HUES48 (cell line): ENCODE data around the gene SYNPR.

ENCODE experiments used
- H3K27ac ChIP-seq: one replicate; pipeline ENCODE4 v1.7.0; 2013; ENCODE audit warnings: low read depth, low read length, inconsistent platforms
- H3K27me3 ChIP-seq: 2 replicates; pipeline ENCODE4 v1.6.1; 2013; ENCODE audit warnings: mild to moderate bottlenecking, low read length; ENCODE audit not compliant: control insufficient read depth, insufficient read depth
- H3K36me3 ChIP-seq: 2 replicates; pipeline ENCODE4 v1.6.1; 2013; ENCODE audit warnings: low read length; ENCODE audit not compliant: control insufficient read depth, insufficient read depth
- H3K4me1 ChIP-seq: 2 replicates; pipeline ENCODE4 v1.6.1; 2013; ENCODE audit warnings: mild to moderate bottlenecking, low read length; ENCODE audit not compliant: control insufficient read depth, insufficient read depth
- H3K4me3 ChIP-seq: 2 replicates; pipeline ENCODE4 v1.5.1; 2013; ENCODE audit warnings: mild to moderate bottlenecking, low read depth, low read length
- H3K9ac ChIP-seq: 2 replicates; pipeline ENCODE4 v1.6.1; 2013; ENCODE audit warnings: mild to moderate bottlenecking, low read depth, low read length, moderate library complexity
- H3K9me3 ChIP-seq: 2 replicates; pipeline ENCODE4 v1.6.1; 2013; ENCODE audit warnings: low read length; ENCODE audit not compliant: control insufficient read depth, insufficient read depth

The SYNPR gene

DNA sequence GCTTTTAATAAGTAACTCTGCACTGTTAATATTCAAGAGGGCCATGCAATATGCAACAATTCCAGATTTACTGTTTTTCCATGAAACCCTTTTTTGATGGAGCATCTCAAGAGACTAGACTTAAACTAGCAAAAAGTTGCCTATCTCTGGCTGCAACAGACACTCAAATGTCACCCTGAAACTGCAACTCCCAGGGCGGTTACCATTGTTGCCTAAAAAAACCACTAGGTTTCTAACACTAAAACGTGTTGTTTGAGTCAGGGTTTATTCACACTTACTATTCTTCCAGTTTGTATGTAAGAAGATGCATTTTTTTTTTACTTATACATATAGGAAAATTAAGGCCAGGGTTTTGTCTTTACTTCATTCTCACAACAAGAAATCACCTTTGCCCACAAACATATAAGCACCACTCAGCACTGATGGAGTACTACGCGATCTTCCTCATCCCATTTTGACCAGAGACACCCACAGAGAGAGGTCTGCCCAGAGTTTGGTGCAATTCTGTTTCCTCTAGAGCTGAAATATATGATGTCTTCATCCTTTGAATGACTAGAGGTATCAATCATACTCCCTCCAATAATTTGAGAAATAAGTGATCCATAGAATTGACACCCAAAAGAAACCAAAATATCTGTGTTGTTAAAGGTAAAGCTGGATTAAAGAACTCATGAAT, 250.4 kb downstream of the SYNPR start:
- H3K4me3 ChIP-seq: no peak overlapping the region
- no peak overlapping the region for H3K9ac ChIP-seq

DNA sequence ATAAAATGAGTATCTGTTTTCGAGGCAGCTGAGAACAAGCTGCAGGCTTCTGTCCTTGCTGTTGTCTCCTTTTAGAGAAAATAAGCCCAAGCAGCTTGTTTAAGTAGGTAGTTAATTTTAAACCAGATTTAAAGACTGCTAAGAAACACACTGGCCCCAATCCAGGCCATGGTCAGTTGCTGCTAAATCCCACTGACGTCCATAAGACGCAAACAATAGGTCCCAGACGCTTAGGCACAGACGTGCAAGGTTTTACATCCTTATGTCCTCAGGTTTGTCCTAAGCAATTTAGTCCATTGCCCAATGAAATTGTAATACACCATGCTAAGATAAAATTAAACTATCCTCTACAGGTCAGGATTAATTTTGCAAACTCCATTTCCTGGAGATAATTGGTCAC, 254.4 kb downstream of the SYNPR start:
- H3K27me3 ChIP-seq: no peaks in the 10 kb centered on the region
- H3K4me3 ChIP-seq: no peak overlapping the region
- no peaks in the 10 kb centered on the region for H3K36me3 ChIP-seq
- H3K4me1 ChIP-seq: peaks cover 8% of the 10 kb centered on the region
- no peak overlapping the region for H3K9ac ChIP-seq
- H3K9me3 ChIP-seq: no peaks in the 10 kb centered on the region
- H3K27ac ChIP-seq: no peak overlapping the region

More for the DNA sequence above, 250.4 kb downstream of the SYNPR start:
- no peaks in the 10 kb centered on the region for H3K9me3 ChIP-seq
- H3K4me1 ChIP-seq: peaks cover 16% of the 10 kb centered on the region
- no peaks in the 10 kb centered on the region for H3K27me3 ChIP-seq
- no peak overlapping the region for H3K27ac ChIP-seq
- no peaks in the 10 kb centered on the region for H3K36me3 ChIP-seq

DNA sequence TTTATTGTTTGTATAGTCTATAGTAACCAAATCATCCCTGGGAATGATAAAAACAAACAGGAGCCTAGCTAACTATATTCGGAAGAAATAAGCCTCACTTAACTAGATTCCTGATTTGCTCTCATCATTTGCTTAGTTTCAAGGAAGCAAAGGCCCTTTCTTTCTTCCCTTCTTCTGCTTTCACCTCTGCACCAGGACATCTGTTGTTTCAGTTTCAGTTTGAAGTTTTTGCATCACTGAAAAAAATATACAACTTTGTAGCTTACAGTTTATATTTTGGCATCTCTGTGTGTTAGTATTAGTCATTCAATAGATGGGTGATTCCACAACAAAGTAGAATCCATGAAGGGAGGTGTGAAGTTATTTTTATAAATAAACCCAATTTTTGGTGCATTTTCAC, 260.8 kb downstream of the SYNPR start:
- no peak overlapping the region for H3K4me3 ChIP-seq

DNA sequence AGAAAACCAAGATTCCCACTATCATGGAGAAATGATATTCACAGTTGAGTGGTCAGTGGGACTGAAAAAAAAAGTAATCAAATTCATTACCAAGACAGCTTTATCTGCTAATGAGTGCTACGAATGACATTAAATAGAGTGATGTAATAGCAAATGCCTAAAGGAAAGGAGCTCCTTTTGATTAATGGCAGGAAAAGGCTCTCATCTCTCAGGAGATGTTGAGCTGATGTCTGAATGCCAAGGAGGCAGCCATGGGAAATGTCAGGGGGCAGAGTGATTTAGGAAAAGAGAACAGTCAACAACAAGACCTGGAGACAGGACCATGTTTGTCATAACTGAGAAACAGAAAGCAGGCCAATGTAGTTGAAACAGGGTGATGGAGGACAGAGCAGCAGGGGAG, 277.7 kb downstream of the SYNPR start:
- Histone ChIP-seq H3K9ac (no peak overlapping the region), H3K4me3 (no peak overlapping the region), H3K9me3 (no peaks in the 10 kb centered on the region), H3K27ac (no peak overlapping the region), H3K27me3 (no peaks in the 10 kb centered on the region), H3K4me1 (peaks cover 11% of the 10 kb centered on the region), H3K36me3 (no peaks in the 10 kb centered on the region)

More for the DNA sequence above, 260.8 kb downstream of the SYNPR start:
- no peak overlapping the region for H3K27ac ChIP-seq
- no peaks in the 10 kb centered on the region for H3K36me3 ChIP-seq
- no peaks in the 10 kb centered on the region for H3K27me3 ChIP-seq
- no peaks in the 10 kb centered on the region for H3K4me1 ChIP-seq
- no peaks in the 10 kb centered on the region for H3K9me3 ChIP-seq
- no peak overlapping the region for H3K9ac ChIP-seq

DNA sequence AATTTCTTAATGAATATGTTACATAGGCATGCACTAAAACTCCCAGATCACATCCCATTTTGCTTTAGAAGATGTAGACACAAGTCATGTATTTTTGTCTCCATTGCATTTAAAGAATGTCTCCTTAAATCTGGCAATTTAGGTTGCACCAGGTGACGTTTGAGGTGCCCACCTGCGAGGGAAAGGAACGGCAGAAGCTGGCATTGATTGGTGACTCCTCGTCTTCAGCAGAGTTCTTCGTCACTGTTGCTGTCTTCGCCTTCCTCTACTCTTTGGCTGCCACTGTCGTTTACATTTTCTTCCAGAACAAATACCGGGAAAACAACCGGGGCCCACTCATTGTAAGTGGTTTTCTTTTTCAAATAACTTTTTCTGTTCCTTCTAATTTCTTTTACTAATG, 278.3 kb downstream of the SYNPR start:
- H3K27me3 ChIP-seq: no peaks in the 10 kb centered on the region
- no peak overlapping the region for H3K27ac ChIP-seq
- no peak overlapping the region for H3K9ac ChIP-seq
- no peaks in the 10 kb centered on the region for H3K36me3 ChIP-seq
- H3K4me1 ChIP-seq: peaks cover 11% of the 10 kb centered on the region
- no peak overlapping the region for H3K4me3 ChIP-seq
- H3K9me3 ChIP-seq: no peaks in the 10 kb centered on the region

DNA sequence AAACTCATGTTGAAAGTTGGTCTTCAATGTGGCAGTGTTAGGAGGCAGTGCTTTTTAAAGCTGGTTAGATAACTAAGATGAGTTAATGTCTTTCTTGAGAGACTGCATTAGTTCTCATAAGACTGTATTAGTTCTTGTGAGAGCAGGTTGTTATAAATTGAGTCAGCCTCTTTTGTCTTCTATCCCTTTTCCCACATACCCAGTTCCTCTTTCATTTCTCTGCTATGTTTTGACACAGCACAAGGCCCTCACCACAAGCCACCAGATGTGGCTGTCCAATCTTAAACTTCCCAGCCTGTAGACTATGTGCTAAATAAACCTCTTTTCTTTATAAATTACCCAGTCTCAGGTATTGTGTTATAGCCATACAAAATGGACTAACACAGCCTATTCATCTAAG, 279.8 kb downstream of the SYNPR start:
- H3K27me3 ChIP-seq: no peaks in the 10 kb centered on the region
- no peak overlapping the region for H3K9ac ChIP-seq
- no peaks in the 10 kb centered on the region for H3K36me3 ChIP-seq
- H3K4me1 ChIP-seq: peaks cover 11% of the 10 kb centered on the region
- H3K27ac ChIP-seq: no peak overlapping the region
- H3K4me3 ChIP-seq: no peak overlapping the region
- H3K9me3 ChIP-seq: no peaks in the 10 kb centered on the region

DNA sequence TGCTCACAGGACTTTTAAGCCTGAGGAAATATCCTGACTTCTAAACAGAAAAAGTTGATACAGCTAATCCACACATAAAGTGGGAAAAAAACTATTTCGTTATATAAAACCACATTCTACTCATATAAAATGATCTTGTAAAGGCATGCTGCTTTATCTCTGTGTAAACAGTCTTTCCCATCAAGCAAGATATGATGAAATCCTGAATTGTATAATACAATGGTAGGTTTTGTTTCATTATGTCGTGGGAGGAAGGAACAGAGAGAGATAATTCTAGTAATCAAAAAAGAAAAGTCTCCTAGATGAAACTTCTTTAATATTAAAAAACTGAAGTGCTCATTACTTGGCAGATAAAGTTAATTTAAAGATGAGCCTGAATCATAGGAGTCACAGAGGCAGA, 281.8 kb downstream of the SYNPR start:
- Histone ChIP-seq H3K36me3 (no peaks in the 10 kb centered on the region), H3K4me3 (no peak overlapping the region), H3K27me3 (no peaks in the 10 kb centered on the region), H3K9me3 (no peaks in the 10 kb centered on the region), H3K27ac (no peak overlapping the region), H3K9ac (no peak overlapping the region), H3K4me1 (peaks cover 11% of the 10 kb centered on the region)

DNA sequence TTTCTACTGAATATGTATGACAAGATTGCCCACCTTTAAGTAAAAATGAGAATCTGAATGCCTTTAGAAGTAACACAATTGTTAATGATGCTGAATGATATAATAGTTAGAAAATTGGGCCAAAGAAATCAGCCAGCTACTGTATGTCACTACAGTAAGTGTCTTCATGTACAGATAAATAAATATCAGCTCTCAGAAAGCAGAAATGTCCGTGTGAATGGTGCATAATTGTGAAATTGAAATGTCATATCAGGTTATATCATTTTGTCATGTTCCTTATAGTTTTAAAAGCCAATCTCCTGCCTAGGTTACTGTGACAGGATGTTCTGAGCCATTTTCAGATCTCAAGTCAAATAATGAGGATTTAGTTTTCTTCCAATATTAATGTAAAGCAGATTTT, 283.8 kb downstream of the SYNPR start:
- Histone ChIP-seq H3K27me3 (no peaks in the 10 kb centered on the region), H3K4me3 (no peak overlapping the region), H3K27ac (no peak overlapping the region), H3K9me3 (no peaks in the 10 kb centered on the region), H3K4me1 (no peaks in the 10 kb centered on the region), H3K9ac (no peak overlapping the region), H3K36me3 (no peaks in the 10 kb centered on the region)

DNA sequence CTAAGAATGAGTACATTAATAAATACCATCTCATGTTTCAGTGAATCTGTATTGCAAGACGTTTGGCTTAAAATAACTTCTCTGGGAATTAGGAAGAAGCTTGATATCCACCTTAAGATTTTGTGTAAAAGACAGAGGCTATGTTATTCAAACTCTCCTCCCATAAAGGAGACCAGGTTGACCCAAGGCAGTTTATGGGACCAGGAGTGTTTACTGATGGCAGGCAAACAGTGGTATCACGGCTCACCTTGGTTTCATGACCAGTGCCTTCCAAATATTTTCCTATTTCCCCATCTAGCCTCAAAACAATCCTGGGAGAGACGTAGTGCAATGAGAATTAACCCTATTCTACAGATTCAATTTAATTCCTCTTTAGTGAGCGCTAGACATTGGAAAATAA, 284.2 kb downstream of the SYNPR start:
- Histone ChIP-seq H3K36me3 (no peaks in the 10 kb centered on the region), H3K27me3 (no peaks in the 10 kb centered on the region), H3K4me1 (no peaks in the 10 kb centered on the region), H3K9me3 (no peaks in the 10 kb centered on the region), H3K9ac (no peak overlapping the region), H3K4me3 (no peak overlapping the region), H3K27ac (no peak overlapping the region)

DNA sequence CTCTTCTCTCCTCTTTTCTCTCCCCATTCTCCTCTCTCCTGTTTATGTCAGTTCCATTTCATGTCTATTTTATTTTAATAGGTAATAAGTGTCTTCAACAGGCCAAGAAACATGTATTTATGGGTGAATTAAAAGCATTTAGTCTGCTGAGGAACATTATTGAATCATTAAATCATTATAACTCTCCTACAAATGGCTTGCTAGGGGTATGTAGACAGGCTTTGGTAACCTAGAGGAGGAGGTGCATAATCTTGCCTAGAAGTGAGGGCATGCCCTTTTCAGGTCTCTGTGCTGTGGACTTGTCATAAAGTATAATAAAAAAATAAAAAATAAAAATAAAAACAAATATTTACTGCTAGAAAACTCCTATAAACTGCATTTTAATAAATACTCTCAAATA, 285.5 kb downstream of the SYNPR start:
- H3K9me3 ChIP-seq: no peaks in the 10 kb centered on the region

DNA sequence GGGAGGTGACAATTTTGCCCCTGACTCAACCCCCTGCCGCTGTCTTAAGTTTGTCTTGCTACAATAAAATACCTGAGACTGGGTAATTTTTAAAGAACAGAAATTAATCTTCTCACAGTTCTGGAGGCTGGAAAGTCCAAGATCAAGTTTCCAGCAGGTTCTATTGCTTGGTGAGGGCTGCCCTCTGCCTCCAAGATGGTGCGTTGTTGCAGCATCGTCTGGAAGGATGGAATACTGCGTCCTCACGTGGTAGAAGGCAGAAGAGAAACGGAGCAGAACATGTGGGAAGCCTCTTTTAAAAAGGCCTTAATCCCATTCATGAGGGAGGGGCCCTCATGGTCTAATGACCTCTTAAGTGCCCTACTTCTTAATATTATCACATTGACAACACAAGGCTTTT, 287.1 kb downstream of the SYNPR start:
- H3K36me3 ChIP-seq: no peaks in the 10 kb centered on the region
- H3K9ac ChIP-seq: no peak overlapping the region
- no peak overlapping the region for H3K4me3 ChIP-seq
- no peaks in the 10 kb centered on the region for H3K4me1 ChIP-seq
- no peaks in the 10 kb centered on the region for H3K27me3 ChIP-seq
- H3K9me3 ChIP-seq: no peaks in the 10 kb centered on the region
- no peak overlapping the region for H3K27ac ChIP-seq

More for the DNA sequence above, 285.5 kb downstream of the SYNPR start:
- Histone ChIP-seq H3K9ac (no peak overlapping the region), H3K36me3 (no peaks in the 10 kb centered on the region), H3K27me3 (no peaks in the 10 kb centered on the region), H3K4me3 (no peak overlapping the region), H3K27ac (no peak overlapping the region), H3K4me1 (no peaks in the 10 kb centered on the region)
